Epithelial cell of proximal tubule (primary cell): ENCODE results near the gene IQSEC1. TPM values are rescaled to one million over a fixed set of nuclear protein-coding genes. Genes with fewer than 3 reads are reported as not detected.

Experiments used
- DNase-seq: peaks from one replicate; pipeline ENCODE4 v3.0.0-alpha.2; 2011; ENCODE audit warnings: low read depth
- H3K4me3 ChIP-seq: 2 replicates; pipeline ENCODE4 v1.5.1; 2011; ENCODE audit warnings: low read depth, mild to moderate bottlenecking, low read length
- CTCF ChIP-seq: conservative IDR thresholded peaks from 2 replicates; pipeline ENCODE4 v1.5.1; 2012; ENCODE audit warnings: low read depth, mild to moderate bottlenecking, low read length
- total RNA-seq: library from RNA; depleted of rRNA; stranded (reverse); fragments of >200 nt; gene quantifications from 2 replicates; pipeline ENCODE4 v1.2.3, GENCODE V29; 2015

IQSEC1 gene
- total RNA-seq, 1 donor from 2014 or later: 8.8 TPM

- no peak for TF ChIP-seq CTCF
- no peak overlapping the region for H3K4me3 ChIP-seq
- no peak for DNase-seq
Measured at GRCh38 chr3:13111873-13112520, 38.8 kb upstream of the IQSEC1 start.

GRCh38 chr3:13111173-13111872, 38.1 kb upstream of the IQSEC1 start:
- H3K4me3 ChIP-seq: no peak overlapping the region
- no peak for TF ChIP-seq CTCF
- no peak for DNase-seq

- peak; percentile 82 for DNase-seq
- no peak overlapping the region for H3K4me3 ChIP-seq
- TF ChIP-seq CTCF: no peak
Measured at GRCh38 chr3:13110678-13111116, 37.5 kb upstream of the IQSEC1 start.

- no peak for DNase-seq
- no peak for TF ChIP-seq CTCF
- H3K4me3 ChIP-seq: no peak overlapping the region
Measured at GRCh38 chr3:13109516-13109915, 36.3 kb upstream of the IQSEC1 start.

GRCh38 chr3:13108861-13109260, 35.6 kb upstream of the IQSEC1 start:
- TF ChIP-seq CTCF: no peak
- DNase-seq: no peak
- H3K4me3 ChIP-seq: no peak overlapping the region

DNA sequence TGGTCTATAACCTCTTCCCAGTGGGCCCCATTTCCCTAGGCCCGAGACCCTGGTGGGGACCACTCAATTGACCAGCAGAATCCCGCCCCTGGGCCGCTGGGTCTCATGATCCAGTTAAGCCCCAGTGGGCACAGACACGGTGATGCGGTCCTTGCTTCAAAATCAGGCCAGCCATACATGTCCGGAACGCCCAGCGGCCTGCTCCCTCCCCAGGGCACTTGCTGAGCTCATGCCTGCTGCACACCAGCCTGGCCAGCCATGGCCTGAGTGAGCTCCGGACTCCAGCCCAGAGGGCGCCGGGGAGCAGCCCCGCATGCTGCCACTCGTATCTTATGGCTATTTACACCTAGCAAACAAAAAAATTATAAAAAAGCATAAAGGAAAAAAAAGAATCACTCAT, 34.4 kb upstream of the IQSEC1 start:
- DNase-seq: no peak

More for the DNA sequence above, 34.4 kb upstream of the IQSEC1 start:
- TF ChIP-seq CTCF: no peak
- no peak overlapping the region for H3K4me3 ChIP-seq
